RWPE1 (cell line): ENCODE data around the gene CNDP2.

Experiments used
- CTCF ChIA-PET: fragments of 350-600 bp; sonication (Branson Sonifier 250); formaldehyde crosslinking; extraction: SDS; loops from one replicate; lab custom pipeline; 2021; lab: Yijun Ruan, JAX
- POLR2A ChIA-PET: fragments of 400-600 bp; formaldehyde crosslinking; extraction: SDS; loops from one replicate; lab custom pipeline; 2020; ENCODE audit warnings: antibody characterized with exemption; ENCODE audit not compliant: low non-redundant PET; lab: Yijun Ruan, JAX
- DNase-seq: peaks from one replicate; pipeline ENCODE4 v3.0.0; 2012; ENCODE audit warnings: low spot score
- H3K27ac ChIP-seq: fragments of 450-650 bp; 2 replicates; pipeline ENCODE4 v1.5.1; 2017
- CTCF ChIP-seq: fragments of 450-650 bp; conservative IDR thresholded peaks from 2 replicates; pipeline ENCODE4 v1.5.1; 2017; ENCODE audit warnings: low read depth, mild to moderate bottlenecking

Gene CNDP2

DNA sequence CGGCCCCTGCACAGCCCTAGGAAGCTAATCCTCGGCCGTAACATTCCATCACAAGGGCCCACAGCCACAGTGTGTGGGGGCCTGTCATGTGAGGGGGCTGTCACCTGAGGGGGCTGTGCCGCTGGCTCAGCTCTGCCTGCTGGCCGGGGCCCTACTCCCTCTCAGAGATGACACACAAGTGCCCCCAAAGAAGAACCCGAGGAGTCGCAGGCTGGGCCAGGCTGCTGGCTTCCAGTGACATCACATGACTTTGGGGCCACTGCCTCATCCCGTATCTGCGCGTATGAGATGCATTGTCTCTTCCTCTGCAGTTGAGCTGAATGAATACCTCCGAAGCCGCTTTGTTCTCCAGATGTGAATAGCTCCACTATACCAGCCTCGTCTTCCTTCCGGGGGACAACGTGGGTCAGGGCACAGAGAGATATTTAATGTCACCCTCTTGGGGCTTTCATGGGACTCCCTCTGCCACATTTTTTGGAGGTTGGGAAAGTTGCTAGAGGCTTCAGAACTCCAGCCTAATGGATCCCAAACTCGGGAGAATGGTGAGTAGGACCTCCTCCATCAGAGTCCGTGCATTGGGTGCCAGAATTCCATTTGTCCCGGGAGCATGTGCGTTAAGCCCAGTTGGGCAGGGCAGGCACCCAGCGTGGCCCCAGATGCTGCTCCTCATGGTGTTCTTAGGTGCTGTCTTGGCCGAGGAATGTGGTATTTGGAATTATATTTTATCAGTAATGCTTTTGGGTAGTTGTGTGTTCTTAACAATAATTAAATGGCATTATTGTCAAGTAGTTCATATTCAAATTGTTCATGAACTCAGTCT is 38.2 kb downstream of the CNDP2 start, which contains the start of gene CNDP1:
Gene CNDP1 (plus strand): TSS at position 351 of the 820 bp plus-strand sequence. CDS start 168 bp downstream, at position 519.
- TF ChIP-seq CTCF, result no peak
- H3K27ac ChIP-seq, result no peak within 1 kb of the TSS
- ChIA-PET CTCF (interaction anchor here (0.6 kb wide), 1 partner anchor 10 kb away, joined by 5 read pairs; no protein-coding TSS in a partner anchor), POLR2A (interaction anchor here (0.7 kb wide), 1 partner anchor 29 kb away, joined by 3 read pairs; no protein-coding TSS in a partner anchor)
- DNase-seq, result no peak

GRCh38 chr18:74534981-74535649 is 39.0 kb downstream of the CNDP2 start:
- ChIA-PET CTCF (interaction anchor here (0.6 kb wide), 1 partner anchor 10 kb away, joined by 5 read pairs; no protein-coding TSS in a partner anchor), POLR2A (interaction anchor here (0.7 kb wide), 1 partner anchor 28 kb away, joined by 3 read pairs; no protein-coding TSS in a partner anchor)
- DNase-seq, result no peak
- TF ChIP-seq CTCF, result no peak
- H3K27ac ChIP-seq, result no peak overlapping the region

DNA sequence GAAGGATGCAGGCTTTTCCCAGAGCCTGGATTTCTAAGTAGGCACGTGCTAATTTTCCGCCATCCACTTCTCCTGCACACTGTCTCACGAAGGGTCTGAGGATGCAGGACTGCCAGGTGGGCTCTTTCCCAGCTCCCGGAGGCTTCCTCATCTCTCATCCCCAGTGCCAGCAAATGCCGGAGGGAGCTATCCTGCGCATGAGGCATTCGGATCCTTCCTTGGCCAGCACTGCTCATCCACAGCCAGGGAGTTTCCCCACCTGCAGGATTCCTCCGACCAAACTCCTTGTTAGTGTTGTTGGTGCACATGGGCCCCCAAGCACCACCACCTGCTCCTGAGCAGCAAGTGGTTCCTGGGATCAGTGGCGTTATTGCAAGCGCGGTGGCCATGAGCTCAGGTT is 43.1 kb downstream of the CNDP2 start:
- no peak for TF ChIP-seq CTCF
- ChIA-PET CTCF (no interaction called here), POLR2A (no interaction called here)
- DNase-seq, result no peak
- no peak overlapping the region for H3K27ac ChIP-seq

DNA sequence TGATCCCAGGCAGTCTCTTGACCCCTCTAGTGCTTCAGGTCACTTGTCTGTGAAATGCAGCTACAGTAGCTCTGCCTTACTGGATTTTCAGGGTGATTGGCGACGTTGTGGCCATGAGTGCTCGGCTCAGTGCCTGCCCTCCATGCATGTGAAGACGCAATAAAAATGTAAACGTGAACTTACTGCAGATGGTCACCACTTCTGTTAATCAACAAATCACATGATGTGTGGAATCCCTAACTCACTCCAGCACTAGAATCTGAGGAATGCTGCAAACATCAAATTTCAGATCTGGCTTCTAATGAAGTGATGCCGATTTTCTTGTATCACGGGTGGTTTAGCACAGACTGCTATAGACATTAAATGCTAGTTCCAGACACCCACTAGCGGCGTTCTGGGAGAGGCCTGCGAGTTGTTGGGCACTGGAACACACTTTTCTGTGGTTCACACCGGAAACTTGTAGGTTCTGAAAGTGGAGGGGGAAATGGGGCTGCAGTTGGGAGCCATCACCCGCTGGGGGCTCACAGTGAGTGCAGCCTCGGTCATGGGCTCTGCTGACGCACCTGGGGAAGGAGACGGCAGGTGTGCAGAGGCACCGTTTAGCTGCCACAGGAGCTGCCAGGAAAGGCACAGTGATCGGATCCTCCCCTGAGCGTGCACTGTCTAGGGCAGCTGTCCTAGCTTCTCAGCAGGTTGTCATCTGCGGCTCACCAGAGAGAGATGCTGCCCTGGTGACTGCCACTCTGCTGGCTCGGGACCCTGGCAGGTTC is 44.7 kb downstream of the CNDP2 start:
- POLR2A ChIA-PET, result no interaction called here
- TF ChIP-seq CTCF, result no peak
- no peak overlapping the region for H3K27ac ChIP-seq
- CTCF ChIA-PET, result no interaction called here
- no peak for DNase-seq

DNA sequence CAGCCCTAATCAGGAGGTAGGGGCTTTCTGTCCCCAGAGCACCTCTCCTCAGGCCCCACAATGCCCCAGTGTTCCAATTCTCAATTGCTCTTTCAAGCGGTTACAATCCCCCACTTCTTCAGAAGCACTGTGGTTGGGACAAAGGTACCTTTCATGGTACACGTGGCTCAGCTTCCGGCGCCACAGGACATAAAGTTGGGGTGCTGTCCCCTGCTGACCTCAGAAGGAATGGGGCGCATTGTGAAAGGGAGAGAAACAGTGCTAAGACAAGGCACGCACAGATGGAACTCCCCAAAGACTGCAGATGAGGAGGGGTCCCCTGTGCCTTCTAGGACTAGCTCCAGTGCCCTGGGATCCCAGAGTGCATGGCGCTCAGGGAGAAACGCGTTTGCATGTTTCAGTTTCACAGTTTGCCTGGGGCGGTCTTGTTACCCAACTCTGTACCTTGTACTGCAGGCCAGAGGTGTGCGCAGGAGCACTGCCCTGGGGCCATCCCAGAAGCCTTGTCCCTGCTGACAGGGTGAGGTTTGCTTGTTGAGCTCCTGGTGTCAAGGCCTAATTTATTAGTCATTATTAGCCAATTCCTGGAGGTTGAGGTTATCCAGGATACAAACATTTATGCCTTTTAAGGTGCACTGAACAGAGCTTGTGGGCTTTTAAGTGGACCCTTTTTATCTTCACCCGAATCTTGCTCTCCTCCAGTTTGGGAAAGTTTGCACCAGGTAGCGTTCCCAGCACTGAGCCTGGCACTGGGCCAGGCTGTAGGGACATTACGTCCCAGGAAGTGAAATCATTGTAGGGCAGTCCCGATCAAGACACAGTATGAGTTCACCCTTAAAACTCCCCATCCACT is 45.8 kb downstream of the CNDP2 start:
- ChIA-PET CTCF (interaction anchor here (0.6 kb wide), 2 partner anchors 49 to 462 kb away, joined by 3 read pairs; no protein-coding TSS in a partner anchor), POLR2A (no interaction called here)
- H3K27ac ChIP-seq, result no peak overlapping the region
- DNase-seq, result peak; percentile 10
- TF ChIP-seq CTCF, result no peak
